Ammon's horn (tissue), 1 donor: ENCODE measurements around the gene TM4SF18.
A peak's percentile ranks its signal among the peaks of the same experiment; 100 is the strongest.

Experiments used
- DNase-seq: peaks from one replicate; pipeline ENCODE4 v3.0.0-alpha.2; 2016; ENCODE audit warnings: low spot score

Gene TM4SF18

GRCh38 chr3:149284034-149284433 lies 49.4 kb downstream of the TM4SF18 start:
- no peak for DNase-seq

DNA sequence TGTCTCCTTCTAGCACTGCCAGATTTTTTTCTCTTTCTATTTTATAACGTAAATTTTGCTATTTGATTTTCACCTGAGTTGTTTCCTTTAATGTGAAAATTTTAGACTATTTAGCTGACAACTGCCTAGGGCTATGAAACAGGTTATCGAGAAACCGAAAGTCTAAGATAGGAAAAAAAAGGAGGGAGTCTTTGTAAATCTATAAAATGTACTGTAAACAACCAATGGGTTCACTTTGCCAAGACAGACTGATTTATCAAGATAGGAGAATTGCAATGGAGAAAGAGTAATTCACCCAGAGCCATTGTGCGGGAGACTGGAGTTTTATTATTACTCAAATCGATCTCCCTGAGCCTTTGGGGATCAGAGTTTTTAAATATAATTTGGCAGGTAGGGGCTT lies 50.0 kb downstream of the TM4SF18 start:
- no peak for DNase-seq

- DNase-seq: no peak
These were observed 50.6 kb downstream of the TM4SF18 start for GRCh38 chr3:149282836-149283235.

DNA sequence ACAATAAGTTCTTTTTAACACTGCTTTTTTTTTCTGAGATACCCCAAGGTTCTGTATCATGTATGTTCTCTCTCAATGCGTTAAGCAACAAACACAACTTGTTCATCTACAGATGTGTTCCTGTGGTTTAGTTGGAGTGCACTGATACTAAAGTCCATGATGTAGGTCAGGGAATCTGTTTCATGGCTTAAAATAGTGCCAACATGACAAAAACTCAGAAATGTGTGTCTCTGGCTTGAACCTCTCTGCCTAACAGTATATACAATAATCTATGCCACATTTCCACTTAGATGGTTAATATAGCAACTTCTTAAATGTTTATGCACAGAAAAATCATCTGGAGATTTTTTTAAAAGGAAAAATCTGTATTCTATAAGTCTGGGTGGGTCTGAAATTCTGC lies 51.1 kb downstream of the TM4SF18 start:
- no peak for DNase-seq

GRCh38 chr3:149280671-149281349 lies 52.6 kb downstream of the TM4SF18 start:
- no peak for DNase-seq

- no peak for DNase-seq
These were observed 54.5 kb downstream of the TM4SF18 start for GRCh38 chr3:149278911-149279310.

GRCh38 chr3:149277331-149277813 lies 56.1 kb downstream of the TM4SF18 start:
- no peak for DNase-seq

DNA sequence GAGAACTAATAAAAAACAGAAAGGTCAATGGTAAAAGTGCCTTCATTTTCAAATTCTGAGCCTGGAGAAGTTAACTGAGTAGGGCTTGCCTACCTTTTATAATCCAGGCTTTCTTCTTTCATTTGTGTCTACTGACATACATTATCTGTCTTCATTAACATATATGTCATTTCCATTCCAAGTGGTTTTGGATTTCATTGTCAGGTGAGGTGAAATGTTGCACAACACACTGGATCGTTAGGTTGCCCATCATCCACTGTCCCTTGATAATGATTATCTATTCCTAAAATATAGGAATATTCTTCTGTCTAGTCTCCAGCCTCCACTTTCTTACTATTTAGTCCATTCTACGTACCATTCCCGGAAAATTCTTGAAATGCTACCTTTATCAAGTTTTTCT lies 56.8 kb downstream of the TM4SF18 start:
- no peak for DNase-seq

GRCh38 chr3:149274220-149274619 lies 59.2 kb downstream of the TM4SF18 start:
- no peak for DNase-seq

- DNase-seq: peak; percentile 88
These were observed 60.2 kb downstream of the TM4SF18 start for GRCh38 chr3:149273096-149273751.

GRCh38 chr3:149271669-149272068 lies 61.8 kb downstream of the TM4SF18 start:
- DNase-seq: no peak

DNA sequence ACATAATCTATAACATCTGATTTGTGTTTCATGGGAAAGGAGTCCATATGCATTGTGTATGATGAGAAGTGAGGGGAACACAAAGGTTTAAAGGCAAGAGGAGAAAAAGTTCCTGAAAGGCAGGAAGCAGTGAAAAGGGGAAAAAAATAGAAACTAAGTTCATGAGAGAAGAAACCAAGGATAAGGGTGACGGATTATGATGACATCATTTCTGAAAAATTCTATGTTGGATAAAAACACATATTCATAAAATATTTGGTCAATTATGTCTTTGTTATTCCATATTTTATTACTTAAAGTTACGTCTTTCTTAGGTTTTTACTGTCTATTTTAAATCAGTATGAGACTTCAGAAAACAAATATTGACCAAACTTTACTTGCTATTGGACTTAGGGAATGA lies 63.3 kb downstream of the TM4SF18 start:
- no peak for DNase-seq

- DNase-seq: no peak
These were observed 63.7 kb downstream of the TM4SF18 start for GRCh38 chr3:149269687-149270086.
